HL-60/S4 (cell line): ENCODE data around the gene CLEC16A.

Experiments used
- in situ Hi-C: fragments of 300-500 bp; cut with MboI; formaldehyde crosslinking; loops from 2 replicates; pipeline ENCODE4 v1.14.3; 2022; ENCODE audit warnings: low sequenced_read_pairs

CLEC16A gene

DNA sequence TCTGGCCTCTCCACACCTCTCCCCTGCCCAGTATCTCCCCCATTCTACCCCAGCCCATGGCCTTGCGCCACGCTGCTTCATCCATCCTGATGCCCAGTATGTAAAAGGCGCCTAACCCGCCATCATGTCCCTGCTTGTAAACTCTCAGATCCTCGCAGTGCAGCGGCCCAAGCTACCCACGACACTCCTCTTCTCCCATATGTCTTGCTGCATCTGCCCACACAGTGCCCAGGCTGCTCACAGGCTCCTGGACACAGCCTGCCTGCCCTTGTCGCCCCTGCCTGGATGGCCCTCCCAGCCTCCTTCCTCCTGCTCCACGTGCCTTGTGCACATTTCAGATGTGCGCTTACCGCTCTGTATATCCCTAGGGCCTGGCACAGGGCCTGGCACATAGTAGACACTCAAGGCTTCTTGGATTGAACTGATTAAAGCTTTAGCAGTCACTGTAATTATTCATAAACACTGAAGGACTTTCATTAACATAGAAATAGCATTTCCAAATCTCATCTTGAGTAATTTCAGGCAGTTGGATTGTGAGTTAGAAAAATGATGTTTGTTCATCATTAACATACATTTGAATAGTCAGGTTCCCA, 129.1 kb downstream of the CLEC16A start:
- in situ Hi-C loops: no loop called here

DNA sequence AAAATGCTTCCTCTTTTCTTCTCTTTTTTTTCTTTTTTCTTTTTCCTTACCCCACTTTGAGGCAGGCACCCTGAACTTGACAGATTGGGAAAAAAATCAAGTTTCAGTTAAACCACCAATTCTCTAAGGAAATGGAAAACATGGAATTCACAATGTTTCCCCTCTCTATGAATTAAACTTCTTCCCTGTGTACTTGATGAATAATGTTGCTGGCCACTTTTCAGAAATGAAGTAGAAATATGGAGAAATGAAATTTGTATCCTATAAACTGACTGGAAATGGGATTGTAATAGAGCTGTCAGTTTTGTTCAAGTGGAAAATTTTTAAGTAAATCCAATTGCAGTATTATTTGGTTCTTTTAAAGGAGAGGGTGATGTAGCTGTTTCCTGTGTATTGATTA, 129.8 kb downstream of the CLEC16A start:
- in situ Hi-C loops: no loop called here

DNA sequence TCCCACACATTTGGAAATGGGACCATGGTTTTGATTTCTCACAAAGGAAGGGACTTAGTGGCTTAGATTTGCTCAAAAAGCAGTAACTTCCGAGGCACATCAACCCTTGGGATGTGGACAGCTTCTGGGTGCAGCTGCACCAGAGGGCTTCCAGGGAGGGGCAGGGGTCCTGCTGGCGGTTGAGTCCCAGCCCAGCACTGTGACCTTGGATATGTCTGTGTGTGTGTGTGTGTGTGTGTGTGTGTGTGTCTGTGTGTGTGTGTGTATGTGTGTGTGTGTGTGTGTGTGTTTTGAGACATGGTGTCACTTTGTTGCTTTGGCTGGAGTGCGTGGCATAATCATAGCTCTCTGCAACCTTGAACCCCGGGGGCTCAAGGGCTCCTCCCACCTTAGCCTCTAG, 130.8 kb downstream of the CLEC16A start:
- in situ Hi-C loops: no loop called here

DNA sequence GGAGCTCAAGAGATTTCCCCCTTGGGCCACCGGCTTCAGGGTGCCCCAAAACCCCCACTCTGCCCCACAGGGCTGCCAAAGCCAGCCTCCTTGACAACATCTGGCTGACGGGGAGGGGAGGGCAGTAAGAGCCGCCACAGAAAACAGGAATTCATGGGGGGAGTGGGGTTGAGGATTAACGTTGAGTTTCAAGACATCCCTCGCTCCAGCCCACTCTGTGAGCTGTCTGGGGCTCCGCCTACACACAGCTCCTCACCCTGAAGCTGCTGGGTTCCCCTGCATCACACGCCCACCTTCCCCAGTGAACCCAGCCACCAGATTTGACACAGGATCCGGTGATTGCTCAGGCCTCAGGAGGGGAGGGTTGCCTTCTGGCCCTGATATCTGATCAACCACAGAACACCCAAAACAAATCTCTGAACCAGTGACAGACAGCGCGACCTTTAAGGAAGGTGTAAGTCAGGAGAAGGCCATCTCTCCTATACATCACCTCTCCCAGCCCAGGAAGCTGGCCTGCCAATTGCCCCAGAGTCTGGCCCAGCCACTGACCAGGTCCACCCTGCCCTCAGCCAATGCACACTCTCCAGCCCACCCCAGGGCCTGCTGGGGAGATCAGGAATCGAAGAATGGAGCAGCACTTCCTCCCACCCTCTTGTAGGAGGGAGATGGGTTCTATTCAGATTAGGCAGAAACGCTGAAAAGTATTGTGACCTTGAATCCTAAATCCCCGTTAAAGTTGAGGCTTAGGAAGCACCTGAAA, 132.1 kb downstream of the CLEC16A start:
- in situ Hi-C loops: no loop called here

DNA sequence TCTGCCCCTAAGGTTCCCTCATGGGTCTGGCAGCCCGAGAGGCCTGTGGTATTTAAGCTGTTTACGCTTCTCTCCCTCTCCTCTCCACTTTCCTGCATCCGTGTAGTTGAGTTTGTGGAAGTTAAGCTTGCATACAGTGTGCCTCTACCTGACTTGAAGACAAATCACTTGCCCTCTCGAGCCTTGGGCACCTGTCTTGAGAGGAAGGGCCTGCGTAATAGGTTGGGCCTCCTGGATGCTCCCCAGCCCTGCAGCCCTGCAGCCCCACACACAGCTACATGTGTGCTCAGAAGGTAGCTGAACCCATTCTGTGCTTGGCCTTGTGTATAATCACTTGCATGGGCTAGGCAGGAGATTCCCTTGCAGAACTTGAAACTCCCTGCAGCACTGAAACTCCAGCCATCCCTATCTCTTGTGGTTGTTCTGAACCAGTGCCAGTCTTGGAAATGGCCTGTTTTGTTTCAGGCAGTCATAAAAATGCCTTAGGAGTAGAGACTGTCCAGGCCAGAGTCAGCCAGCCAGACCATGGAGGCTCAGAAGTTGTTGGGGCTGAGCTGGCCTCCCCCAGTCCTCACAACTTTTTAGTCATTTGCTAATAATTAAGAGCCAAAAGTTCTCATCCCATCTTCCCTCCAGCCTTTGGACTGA, 134.6 kb downstream of the CLEC16A start:
- in situ Hi-C loops: no loop called here

DNA sequence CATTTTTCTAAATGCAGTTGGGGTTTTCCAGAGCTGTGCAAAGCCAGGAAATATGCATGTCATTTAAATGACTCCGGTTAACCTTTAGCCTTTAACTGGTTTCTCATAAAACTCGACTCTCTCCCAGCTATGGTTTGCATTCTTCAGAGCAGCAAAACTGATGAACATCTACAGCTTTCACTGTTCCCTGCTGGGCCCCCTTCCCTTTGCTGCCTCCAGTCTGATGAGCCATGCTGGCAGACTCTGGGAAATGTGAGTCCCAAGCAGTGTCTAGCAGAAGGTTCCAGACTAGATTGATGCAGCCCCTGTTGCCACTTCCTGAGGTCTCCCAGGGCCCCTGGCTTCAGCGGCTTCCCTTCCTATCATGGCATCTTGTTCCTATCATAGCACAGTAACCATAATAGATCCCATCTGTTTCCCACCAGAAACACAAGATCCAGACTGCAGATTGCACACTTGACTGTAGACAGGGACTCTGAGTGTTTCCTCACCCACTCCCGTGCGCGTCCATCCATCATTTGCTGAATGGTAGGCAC, 135.4 kb downstream of the CLEC16A start:
- in situ Hi-C loops: no loop called here

GRCh38 chr16:11080327-11080967, 136.1 kb downstream of the CLEC16A start:
- in situ Hi-C loops: no loop called here

DNA sequence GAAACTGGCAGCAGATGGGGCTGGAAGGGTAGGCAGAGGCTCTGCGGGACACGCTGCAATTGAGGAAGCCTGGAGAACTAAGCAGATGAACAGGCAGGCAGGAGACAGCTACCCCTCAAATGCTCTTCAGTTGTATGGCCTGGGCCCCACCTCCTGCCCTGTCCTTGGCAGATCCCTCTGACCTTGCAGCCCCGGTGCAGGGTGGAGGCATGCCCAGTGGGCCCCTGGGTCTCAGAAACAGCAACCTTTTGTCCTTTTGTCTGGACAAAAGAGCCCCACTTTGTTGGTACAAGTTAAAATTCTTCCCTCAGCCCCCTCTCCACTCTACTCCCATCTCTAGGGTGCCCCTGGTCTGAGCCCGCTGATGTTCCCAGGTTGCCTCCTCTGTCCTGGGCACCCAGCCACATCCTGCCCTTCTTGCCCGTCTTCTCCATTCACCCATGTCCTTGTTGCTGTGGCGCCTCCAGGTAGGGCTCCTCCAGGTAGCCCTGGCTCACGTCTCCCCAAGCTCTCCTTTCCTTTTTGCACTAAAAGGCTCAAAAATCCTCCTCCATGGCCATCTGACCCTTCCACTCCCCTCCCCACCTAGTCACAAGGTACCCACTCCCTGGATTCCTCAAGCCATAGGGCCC, 136.8 kb downstream of the CLEC16A start:
- in situ Hi-C loops: no loop called here

DNA sequence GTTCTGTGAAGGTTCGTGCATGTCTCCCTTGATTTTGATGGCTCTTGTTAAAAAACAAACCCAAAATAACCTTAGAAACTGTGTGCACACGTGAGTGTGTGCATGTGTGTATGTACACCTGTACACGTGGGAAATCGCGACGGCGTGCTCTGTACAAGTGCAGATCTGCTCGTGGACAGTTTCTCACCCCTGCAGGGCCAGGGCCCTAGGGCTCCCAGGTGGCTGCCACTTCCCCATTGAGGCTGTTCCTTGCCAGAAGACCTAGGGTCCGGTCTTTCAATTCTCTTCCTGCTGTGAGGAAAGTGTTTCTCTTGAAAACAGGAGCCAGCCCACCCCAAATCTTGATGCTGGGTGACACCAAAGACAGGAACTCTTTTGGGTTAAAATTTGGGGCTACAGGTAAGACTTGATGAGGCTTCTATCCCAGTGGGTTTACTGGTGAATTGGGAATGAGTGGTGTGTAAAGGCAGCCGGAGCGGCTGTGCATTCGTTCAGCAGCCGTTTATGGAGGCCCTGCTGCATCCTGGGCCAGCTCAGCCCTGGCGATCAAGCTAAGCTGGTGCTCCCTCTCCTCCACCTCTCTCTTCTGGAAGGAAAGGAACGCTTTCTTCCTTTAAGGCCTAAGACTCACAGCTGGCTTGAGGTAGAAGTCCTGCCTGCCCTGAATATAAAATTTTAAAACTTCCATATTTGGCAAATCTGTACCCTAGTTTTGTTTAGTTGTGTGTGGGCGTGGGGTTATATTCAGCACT, 137.9 kb downstream of the CLEC16A start:
- in situ Hi-C loops: no loop called here

- in situ Hi-C loops: no loop called here
Observed at GRCh38 chr16:11082860-11083388, 138.6 kb downstream of the CLEC16A start.

DNA sequence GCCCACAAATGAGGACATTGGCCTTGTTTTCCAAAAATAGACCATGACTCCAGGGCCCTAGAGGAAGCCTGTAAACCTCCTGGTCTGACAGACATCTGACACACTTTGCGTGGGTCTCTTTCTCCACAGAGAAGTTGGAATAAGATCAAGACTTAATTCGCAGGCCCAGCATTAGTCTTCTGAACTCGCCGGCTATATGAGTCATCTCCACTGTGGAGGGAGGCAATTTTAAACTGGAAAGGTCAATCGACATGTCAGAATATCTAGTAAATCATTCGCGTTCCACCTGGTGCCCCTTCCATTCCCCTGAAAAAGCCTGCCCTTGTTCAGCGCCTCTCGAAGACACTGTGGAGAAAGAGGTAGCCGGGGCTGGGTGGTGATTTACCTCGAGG, 140.1 kb downstream of the CLEC16A start:
- in situ Hi-C loops: no loop called here

DNA sequence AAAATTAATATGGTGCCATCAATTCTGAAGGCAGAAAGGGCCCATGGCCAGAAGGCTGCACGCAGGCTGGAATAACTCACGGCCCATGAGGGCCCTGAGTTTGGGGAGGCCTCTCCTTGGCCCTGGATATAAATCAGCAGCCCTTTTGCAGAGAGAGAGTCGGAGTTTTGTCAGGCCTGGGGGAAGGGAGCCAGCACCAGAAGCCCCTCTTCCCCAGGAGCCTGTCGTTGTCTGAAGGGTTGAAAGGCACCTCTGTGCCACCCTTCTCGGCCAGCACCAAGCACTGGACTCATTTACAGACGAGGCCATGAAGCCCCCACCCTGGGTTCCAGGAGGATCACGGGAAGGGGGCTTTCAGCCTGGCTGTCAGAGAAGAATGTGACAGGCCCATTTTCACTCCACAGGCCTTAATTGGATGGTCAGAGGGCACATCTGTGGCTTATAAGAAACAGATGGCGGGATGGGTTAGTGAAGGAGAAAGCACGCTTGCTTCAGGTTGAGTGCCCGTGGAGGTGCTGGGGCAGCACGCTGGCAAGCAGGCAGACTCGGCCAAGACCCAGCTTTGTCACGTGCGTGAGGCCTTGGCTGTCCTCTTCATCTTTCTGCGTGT, 140.6 kb downstream of the CLEC16A start:
- in situ Hi-C loops: no loop called here

GRCh38 chr16:11085916-11086315, 141.6 kb downstream of the CLEC16A start:
- in situ Hi-C loops: no loop called here

DNA sequence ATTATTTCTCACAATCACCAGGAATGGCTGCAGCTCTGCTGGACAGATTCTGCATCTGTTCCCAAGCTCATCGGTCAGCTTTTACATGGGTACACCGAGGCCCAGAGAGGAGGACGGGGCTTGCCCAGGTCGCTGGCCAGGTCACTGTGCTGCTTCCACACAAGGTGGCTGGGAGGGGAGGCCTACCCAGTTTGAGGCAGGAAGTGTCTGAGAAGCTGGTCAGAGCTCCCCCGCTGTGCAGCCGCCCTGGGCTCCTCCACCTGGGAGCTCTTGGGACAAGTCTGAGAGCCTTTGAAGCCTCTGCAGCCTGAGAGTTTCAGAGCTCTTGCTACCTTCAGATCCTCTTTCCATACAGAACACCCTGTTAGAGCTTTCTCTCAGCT, 143.3 kb downstream of the CLEC16A start:
- in situ Hi-C loops: no loop called here

DNA sequence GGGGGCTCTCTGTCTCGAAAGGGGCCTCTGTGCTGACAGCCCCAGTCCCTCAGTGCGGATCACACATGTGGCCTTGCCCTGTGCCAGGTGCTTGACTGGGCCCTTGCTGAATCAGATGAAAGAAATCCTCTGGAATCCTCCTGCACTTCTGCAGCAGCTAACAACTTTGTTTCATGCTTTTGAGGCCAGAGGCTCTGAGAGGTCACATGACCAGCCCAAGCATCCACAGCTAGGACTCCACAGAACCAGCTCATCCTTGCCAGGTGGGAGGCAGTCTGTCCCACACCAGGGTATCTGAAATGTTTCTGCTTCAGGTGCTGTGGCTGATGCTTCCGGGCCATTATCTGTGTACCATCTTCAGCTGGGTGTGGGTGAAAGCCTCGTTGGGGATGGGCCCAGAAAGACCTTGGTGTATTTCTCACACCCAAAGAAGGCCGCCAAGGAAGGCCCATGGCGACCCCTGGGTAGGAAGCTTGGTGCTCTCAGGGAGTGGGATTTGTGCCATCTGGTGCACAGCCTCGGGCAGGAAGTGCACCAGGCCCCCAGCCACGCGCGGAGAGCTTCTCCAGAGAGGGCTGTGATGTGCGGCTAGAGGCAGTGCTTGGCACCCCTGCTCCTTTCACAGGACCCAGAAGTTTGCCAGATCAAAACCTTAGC, 143.8 kb downstream of the CLEC16A start:
- in situ Hi-C loops: no loop called here

DNA sequence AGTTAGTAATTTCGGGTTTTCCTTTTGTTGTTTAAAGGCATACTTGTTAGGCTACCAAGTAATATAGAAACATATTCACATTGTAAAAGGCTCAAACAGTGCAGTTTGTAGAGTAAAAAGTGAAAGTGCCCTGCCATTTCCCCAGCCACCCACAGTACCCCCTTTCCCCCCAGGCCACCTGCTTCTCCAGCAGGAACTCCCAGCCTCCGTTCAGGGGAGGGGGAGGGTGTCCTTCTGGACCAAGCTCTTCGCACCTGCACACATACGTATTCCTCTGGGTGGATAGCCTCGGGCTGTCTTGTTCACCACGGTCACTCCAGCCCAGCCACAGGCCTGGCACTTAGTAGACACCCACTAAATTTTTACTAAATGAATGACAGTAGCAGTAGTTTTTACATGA, 144.5 kb downstream of the CLEC16A start:
- in situ Hi-C loops: no loop called here

- in situ Hi-C loops: no loop called here
Observed at GRCh38 chr16:11089504-11090124, 145.2 kb downstream of the CLEC16A start.

DNA sequence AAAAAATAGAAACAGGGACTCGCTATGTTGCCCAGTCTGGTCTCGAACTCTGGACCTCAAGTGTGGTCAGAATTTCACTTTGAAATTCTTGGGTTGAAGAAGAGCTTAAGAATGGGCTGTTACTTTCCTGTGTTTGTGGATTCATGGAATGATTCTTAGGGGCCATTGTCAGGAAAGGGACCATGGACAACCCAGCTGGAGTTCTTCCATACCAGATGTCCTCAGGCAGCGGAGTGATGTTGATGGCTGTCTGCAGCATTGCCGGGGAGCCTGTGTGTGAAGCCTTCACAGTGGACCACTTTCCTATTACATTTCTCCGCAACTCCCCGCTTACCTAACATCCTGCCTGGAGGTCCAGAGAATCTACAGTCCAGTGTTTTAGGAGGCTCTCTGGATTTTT, 145.9 kb downstream of the CLEC16A start:
- in situ Hi-C loops: no loop called here
